SH-SY5Y (cell line): ENCODE data around the gene HOXC11.

Source experiments
- GATA2 ChIP-seq: IDR thresholded peaks from 2 replicates; pipeline ENCODE4 v1.6.1; 2011; ENCODE audit warnings: mild to moderate bottlenecking, low read depth, low read length
- GATA3 ChIP-seq: IDR thresholded peaks from 2 replicates; pipeline ENCODE4 v1.6.1; 2011; ENCODE audit warnings: low read depth, mild to moderate bottlenecking, low read length, moderate library complexity

GRCh38 chr12:53953831-53954693 is 18.9 kb upstream of the HOXC11 start:
- TF ChIP-seq GATA2 (no peak), GATA3 (no peak)
